Epithelial cell of esophagus (primary cell): ENCODE data around the gene DLGAP1.

Source experiments
- DNase-seq: peaks from one replicate; pipeline ENCODE4 v3.0.0; 2010; ENCODE audit warnings: low read depth
- H3K4me3 ChIP-seq: 2 replicates; pipeline ENCODE4 v1.5.1; 2011; ENCODE audit warnings: mild to moderate bottlenecking, low read length, control low read depth
- TF ChIP-seq, protein P1 (sequence below): IDR thresholded peaks from 2 replicates; pipeline ENCODE4 v1.5.1; 2011; ENCODE audit warnings: low read depth, mild to moderate bottlenecking, low read length, control low read depth, inconsistent platforms; ENCODE audit not compliant: insufficient read depth; ENCODE audit errors: missing control alignments

Gene DLGAP1

GRCh38 chr18:4084382-4084900, 370.7 kb downstream of the DLGAP1 start:
- TF ChIP-seq, protein P1, sequence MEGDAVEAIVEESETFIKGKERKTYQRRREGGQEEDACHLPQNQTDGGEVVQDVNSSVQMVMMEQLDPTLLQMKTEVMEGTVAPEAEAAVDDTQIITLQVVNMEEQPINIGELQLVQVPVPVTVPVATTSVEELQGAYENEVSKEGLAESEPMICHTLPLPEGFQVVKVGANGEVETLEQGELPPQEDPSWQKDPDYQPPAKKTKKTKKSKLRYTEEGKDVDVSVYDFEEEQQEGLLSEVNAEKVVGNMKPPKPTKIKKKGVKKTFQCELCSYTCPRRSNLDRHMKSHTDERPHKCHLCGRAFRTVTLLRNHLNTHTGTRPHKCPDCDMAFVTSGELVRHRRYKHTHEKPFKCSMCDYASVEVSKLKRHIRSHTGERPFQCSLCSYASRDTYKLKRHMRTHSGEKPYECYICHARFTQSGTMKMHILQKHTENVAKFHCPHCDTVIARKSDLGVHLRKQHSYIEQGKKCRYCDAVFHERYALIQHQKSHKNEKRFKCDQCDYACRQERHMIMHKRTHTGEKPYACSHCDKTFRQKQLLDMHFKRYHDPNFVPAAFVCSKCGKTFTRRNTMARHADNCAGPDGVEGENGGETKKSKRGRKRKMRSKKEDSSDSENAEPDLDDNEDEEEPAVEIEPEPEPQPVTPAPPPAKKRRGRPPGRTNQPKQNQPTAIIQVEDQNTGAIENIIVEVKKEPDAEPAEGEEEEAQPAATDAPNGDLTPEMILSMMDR = no peak
- H3K4me3 ChIP-seq = no peak overlapping the region
- DNase-seq = no peak

GRCh38 chr18:4078246-4078645, 376.9 kb downstream of the DLGAP1 start:
- TF ChIP-seq, protein P1 = no peak
- DNase-seq = no peak
- no peak overlapping the region for H3K4me3 ChIP-seq

DNA sequence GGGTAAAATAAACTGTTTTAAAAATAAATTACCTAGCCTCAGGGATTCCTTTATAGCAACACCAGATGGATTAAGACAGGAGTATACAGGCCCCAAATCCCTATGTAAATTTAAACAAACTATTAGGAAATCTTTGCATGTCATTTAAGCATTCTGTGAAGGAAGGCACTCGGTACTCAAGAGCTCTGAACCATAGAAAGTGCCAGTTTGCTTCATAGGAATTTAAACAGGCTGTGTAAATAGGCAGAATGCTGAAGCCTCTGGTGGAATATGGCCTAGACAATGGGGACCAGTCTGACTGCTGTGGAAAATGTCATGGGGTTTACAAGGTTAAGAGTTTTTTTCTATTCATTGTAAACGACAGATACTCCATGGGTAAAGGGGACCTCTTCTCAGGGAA, 377.4 kb downstream of the DLGAP1 start:
- H3K4me3 ChIP-seq = no peak overlapping the region
- DNase-seq = no peak
- TF ChIP-seq, protein P1 = no peak

DNA sequence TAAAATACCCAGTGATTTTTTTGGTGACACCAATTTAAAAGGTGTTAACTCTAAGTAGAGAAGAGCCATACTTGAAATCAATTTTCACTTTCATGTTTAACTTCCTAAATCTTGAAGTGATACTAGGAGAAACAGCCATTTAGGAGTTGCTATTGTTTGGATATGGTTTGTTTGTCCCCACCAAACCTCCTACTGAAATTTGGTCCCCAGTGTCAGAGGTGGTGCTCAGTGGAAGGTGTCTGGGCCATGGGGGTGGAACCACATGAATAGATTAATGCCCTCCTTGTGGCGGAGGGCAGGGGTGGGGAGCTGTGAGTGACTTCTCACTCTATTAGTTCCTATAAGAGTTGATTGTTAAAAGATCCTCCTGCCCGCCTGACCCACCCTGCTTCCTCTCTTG, 377.9 kb downstream of the DLGAP1 start:
- no peak overlapping the region for H3K4me3 ChIP-seq
- TF ChIP-seq, protein P1 = no peak
- no peak for DNase-seq

GRCh38 chr18:4074647-4075046, 380.5 kb downstream of the DLGAP1 start:
- TF ChIP-seq, protein P1 = no peak
- no peak overlapping the region for H3K4me3 ChIP-seq
- DNase-seq = peak; percentile 69

- no peak for DNase-seq
- no peak overlapping the region for H3K4me3 ChIP-seq
- TF ChIP-seq, protein P1 = no peak
Observed at GRCh38 chr18:4069183-4069582, 385.9 kb downstream of the DLGAP1 start.

DNA sequence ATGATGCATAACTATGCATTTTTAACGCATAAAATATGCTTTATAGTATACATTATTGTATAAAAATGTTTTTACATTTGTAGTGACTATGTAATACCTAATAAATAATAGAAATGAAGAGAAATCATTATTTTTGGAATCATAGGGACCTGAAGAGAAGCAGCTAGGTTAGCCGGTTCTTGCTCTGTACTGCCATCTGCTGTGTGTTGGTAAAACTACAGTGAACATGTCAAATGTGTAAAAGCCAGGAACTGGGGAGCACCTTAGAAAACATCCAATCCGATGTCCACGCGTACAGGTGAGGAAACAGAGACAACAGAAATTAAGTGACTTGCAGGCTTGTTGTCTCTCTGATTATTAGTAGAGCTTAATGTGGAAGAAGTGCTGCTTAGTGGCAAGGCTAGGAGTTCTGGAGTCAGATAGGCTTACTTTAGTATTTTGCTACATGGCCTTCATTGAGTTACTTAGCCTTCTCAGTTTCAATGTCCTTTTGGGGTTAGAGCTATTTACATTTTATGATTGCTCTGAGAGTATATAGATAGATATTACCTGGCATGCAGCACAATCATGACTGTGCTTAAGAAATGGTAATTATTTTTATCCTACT, 386.5 kb downstream of the DLGAP1 start:
- TF ChIP-seq, protein P1 = peak; percentile 86
- DNase-seq = peak; percentile 69
- no peak overlapping the region for H3K4me3 ChIP-seq
